GM19324 (cell line): ENCODE data around the gene SCRN2.

Source experiments
- ATAC-seq: cut with Tn5 transposase; IDR thresholded peaks from one replicate; pipeline ENCODE4 v1.9.1; 2021; ENCODE audit warnings: mild to moderate bottlenecking, moderate library complexity; ENCODE audit not compliant: unreplicated experiment, low FRiP score

The SCRN2 gene

GRCh38 chr17:47840742-47841487, at the start of gene SCRN2:
SCRN2 (minus strand) TSS chr17:47841273; CDS start chr17:47840843, 430 bp downstream.
- peak; percentile 79 for ATAC-seq

- ATAC-seq, result peak; percentile 43
Observed at GRCh38 chr17:47889734-47890529, 48.9 kb upstream of the SCRN2 start.

- ATAC-seq, result no peak
Observed at GRCh38 chr17:47888293-47888692, 47.2 kb upstream of the SCRN2 start.

GRCh38 chr17:47884905-47885730, 44.0 kb upstream of the SCRN2 start:
- ATAC-seq, result no peak

- ATAC-seq, result no peak
Observed at GRCh38 chr17:47884427-47884740, 43.3 kb upstream of the SCRN2 start.

GRCh38 chr17:47883589-47884426, 42.7 kb upstream of the SCRN2 start:
- no peak for ATAC-seq

- no peak for ATAC-seq
Observed at GRCh38 chr17:47882695-47883588, 41.9 kb upstream of the SCRN2 start.

GRCh38 chr17:47882247-47882646, 41.2 kb upstream of the SCRN2 start:
- ATAC-seq, result no peak

GRCh38 chr17:47879776-47880454, 38.8 kb upstream of the SCRN2 start:
- no peak for ATAC-seq

GRCh38 chr17:47879028-47879585, 38.0 kb upstream of the SCRN2 start:
- ATAC-seq, result no peak

GRCh38 chr17:47878203-47879027, 37.3 kb upstream of the SCRN2 start:
- ATAC-seq, result no peak

- no peak for ATAC-seq
Observed at GRCh38 chr17:47877368-47878034, 36.4 kb upstream of the SCRN2 start.

GRCh38 chr17:47875011-47875985, 34.2 kb upstream of the SCRN2 start:
- no peak for ATAC-seq

GRCh38 chr17:47873200-47874090, 32.4 kb upstream of the SCRN2 start:
- ATAC-seq, result no peak

- ATAC-seq, result no peak
Observed at GRCh38 chr17:47872651-47873161, 31.6 kb upstream of the SCRN2 start.
